ENCODE results near the gene TMEM115. TPM values are rescaled to one million over a fixed set of nuclear protein-coding genes. Genes with fewer than 3 reads are reported as not detected.

Gene TMEM115
- total and polyA plus RNA-seq, 9 donors = 23.0 to 31.3 (median 26.1) TPM

DNA sequence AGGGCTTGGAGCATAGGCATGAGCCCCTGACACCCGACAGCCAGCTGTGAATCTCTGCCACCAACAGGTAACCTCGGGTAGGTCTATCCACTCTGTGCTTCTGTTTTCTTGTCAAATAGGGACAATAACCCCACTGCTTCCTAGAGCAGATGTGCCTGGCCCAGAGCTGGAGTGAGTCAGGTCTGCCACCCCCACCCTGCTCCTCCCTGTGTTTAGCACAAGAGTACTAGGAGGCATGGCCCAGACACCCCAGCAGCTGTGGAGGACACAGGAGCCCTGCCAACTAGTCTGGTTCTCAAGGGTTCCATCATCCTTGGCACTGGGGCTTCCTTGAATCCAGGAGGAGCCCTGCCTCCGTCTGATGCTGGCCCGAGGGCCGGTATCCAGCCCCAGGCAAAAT is 33.7 kb upstream of the TMEM115 start:
- no peak for DNase-seq
- no peaks in the 10 kb centered on the region for H3K36me3 ChIP-seq (ENCODE audit: control insufficient read depth, insufficient read depth, low read length)
- 40% methylated on average over 3 of the region's 5 CpGs for WGBS (ENCODE audit: insufficient coverage)
- H3K27ac ChIP-seq (ENCODE audit: low read length) = no peak overlapping the region
- no peaks in the 10 kb centered on the region for H3K9me3 ChIP-seq (replicated peaks; ENCODE audit: control insufficient read depth, low read depth, low read length)
- H3K27me3 ChIP-seq (ENCODE audit: control insufficient read depth, insufficient read depth, low read length) = no peaks in the 10 kb centered on the region
- H3K4me3 ChIP-seq (ENCODE audit: low read length) = no peak overlapping the region
- H3K4me1 ChIP-seq (ENCODE audit: control insufficient read depth, insufficient read depth, low read length) = peaks cover 56% of the 10 kb centered on the region

DNA sequence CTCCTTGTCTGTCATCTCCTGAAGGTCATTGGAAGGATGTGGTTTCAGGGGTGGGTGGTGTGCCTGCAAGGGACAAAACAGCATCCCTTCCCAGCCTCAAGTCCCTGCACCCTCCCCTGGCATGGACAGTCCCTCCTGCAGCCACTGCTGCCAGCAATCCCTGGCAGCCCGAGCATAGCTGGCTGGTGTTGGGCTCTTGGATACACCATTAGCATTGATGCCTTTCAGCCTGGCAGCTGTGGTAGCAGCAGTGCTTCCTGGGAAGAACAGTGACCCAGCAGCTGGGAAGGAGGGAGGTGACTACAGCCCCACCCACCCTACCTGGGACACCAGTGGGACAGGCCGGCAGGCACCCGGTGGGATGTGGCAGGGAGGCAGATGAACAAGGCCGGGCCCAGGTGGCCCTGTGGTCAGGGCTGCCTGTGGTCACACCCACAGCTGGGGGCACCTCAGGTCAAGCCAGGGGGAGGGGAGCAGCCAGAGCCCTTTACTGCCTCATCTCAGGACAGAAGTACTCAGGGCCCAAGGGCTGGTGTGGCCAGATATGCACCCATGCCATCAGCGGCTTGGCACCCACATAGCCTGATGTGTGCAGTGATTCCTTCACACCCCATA is 32.9 kb upstream of the TMEM115 start:
- WGBS (ENCODE audit: insufficient coverage) = 62% methylated on average over 4 of the region's 5 CpGs
- Histone ChIP-seq H3K36me3 (ENCODE audit: control insufficient read depth, insufficient read depth, low read length) (no peaks in the 10 kb centered on the region), H3K4me1 (ENCODE audit: control insufficient read depth, insufficient read depth, low read length) (peaks cover 62% of the 10 kb centered on the region), H3K9me3 (replicated peaks; ENCODE audit: control insufficient read depth, low read depth, low read length) (no peaks in the 10 kb centered on the region), H3K27me3 (ENCODE audit: control insufficient read depth, insufficient read depth, low read length) (no peaks in the 10 kb centered on the region), H3K27ac (ENCODE audit: low read length) (no peak overlapping the region), H3K4me3 (ENCODE audit: low read length) (no peak overlapping the region)
- peak; percentile 68 for DNase-seq

DNA sequence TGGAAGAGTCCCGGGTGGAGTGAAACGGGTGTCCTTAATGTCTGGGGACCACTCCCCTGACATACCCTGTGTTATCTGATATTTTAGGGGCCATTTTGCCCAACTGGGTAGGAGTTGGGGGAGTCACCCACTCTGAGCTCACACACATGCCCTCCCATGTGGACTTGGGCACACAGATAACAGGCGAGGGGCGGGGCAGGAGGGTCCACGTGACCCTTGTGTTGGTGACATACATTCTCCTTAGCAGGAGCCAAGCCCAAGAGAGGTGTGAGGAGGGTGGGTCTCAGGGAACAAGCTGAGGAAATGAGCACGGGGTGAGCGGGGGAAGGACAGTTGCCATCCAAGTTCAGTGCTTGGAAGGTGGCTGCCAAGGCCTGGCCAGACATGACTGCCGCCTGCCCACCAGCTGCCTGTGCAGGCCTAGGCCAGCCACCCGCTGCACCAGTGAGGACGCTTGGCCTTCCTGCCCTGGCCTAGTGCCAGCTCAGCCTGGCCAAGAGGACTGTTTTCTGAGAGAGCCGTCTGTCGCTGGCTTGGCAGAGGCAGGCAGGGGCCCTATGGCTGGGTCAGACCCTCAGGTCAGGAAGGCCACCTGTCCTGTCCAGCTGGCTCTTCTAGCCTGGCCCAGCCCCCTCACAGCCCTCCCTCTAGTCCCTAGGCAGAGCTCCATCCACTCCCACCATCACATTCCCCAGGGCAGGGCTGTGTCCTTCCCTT is 31.3 kb upstream of the TMEM115 start:
- Histone ChIP-seq H3K27ac (ENCODE audit: low read length) (peak overlapping the region; percentile 42), H3K36me3 (ENCODE audit: control insufficient read depth, insufficient read depth, low read length) (no peaks in the 10 kb centered on the region)

GRCh38 chr3:50389414-50389767 is 30.1 kb upstream of the TMEM115 start:
- H3K9me3 ChIP-seq (replicated peaks; ENCODE audit: control insufficient read depth, low read depth, low read length) = no peaks in the 10 kb centered on the region
- 75% methylated on average over 2 of the region's 6 CpGs for WGBS (ENCODE audit: insufficient coverage)
- H3K27me3 ChIP-seq (ENCODE audit: control insufficient read depth, insufficient read depth, low read length) = no peaks in the 10 kb centered on the region
- H3K4me3 ChIP-seq (ENCODE audit: low read length) = no peak overlapping the region
- DNase-seq = no peak
- no peaks in the 10 kb centered on the region for H3K36me3 ChIP-seq (ENCODE audit: control insufficient read depth, insufficient read depth, low read length)
- peaks cover 59% of the 10 kb centered on the region for H3K4me1 ChIP-seq (ENCODE audit: control insufficient read depth, insufficient read depth, low read length)
- H3K27ac ChIP-seq (ENCODE audit: low read length) = no peak overlapping the region

More for the DNA sequence above, 31.3 kb upstream of the TMEM115 start:
- H3K27me3 ChIP-seq (ENCODE audit: control insufficient read depth, insufficient read depth, low read length) = no peaks in the 10 kb centered on the region
- no peaks in the 10 kb centered on the region for H3K9me3 ChIP-seq (replicated peaks; ENCODE audit: control insufficient read depth, low read depth, low read length)
- H3K4me3 ChIP-seq (ENCODE audit: low read length) = no peak overlapping the region
- H3K4me1 ChIP-seq (ENCODE audit: control insufficient read depth, insufficient read depth, low read length) = peaks cover 62% of the 10 kb centered on the region
- 61% methylated on average over 9 of the region's 12 CpGs for WGBS (ENCODE audit: insufficient coverage)
- peak; percentile 92 for DNase-seq

DNA sequence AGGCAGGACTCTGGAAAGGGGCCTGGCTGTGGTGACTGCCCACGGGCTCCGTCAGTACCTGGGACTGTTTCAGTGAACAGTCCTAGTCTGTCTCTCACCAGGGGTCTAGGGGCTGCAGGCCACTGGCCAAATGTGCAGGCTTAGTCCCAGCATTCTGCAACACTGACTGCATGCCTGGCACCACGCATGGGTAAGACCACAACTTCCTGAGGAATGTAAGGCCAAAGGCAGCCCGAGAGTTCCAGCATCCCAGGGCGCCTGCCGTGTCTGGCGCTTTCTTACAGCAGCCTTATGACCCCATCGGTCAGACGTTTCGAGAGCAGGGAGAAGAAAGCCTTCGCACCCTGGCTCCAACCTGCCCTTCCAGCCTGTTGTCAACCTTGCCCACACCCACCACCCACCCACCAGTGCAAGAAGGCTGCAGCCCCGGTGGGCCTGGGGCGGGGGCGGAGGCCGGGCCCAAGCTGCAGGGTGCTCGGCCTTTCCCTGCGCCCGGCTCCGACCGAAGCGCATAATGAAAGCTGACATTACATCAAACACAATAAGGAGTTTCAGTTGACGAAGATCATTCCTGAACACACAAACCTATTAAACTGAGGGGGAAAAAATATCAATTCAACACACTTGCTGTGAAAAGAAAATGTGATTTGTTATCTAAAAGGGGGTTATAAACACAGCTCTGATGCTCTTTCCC is 29.5 kb upstream of the TMEM115 start:
- no peak overlapping the region for H3K4me3 ChIP-seq (ENCODE audit: low read length)
- H3K4me1 ChIP-seq (ENCODE audit: control insufficient read depth, insufficient read depth, low read length) = peaks cover 59% of the 10 kb centered on the region
- no peak overlapping the region for H3K27ac ChIP-seq (ENCODE audit: low read length)
- no peaks in the 10 kb centered on the region for H3K9me3 ChIP-seq (replicated peaks; ENCODE audit: control insufficient read depth, low read depth, low read length)
- H3K36me3 ChIP-seq (ENCODE audit: control insufficient read depth, insufficient read depth, low read length) = no peaks in the 10 kb centered on the region
- DNase-seq = no peak
- 63% methylated on average over 10 of the region's 22 CpGs for WGBS (ENCODE audit: insufficient coverage)
- no peaks in the 10 kb centered on the region for H3K27me3 ChIP-seq (ENCODE audit: control insufficient read depth, insufficient read depth, low read length)

DNA sequence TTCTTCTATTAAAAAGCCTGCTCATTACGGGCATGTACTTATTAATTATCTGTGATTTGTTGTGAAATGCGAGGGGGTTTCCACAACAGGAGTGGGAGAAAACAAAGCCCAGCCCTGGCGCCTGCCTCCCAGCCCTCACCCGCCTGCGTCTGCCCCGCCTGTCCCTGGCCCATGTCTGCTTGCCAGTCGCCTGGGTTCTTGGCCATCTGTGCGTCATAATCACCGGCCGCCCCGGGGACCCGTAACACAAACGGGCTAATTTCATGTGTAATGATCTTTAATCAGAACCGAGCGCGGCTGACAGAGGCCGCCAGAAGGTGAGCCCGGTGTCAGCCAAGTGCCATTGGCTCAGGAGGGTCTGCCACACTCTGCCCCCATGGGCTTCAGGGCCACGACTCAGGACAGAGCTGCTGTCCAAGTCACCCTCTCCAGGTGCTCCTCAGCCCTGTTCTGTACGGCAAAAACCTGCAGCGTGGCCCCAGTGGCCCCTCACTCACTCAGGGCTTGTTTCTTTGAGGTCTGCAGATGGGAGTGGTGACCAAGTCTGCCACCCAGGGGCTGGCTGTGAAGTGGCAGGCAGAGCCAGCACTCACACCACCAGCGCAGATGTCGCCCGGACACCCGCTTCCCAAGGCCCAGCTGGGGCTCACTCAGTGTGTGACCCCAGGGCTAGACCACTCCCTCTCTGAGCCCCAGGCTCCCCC is 28.8 kb upstream of the TMEM115 start:
- 65% methylated on average over 17 of the region's 25 CpGs for WGBS (ENCODE audit: insufficient coverage)
- H3K9me3 ChIP-seq (replicated peaks; ENCODE audit: control insufficient read depth, low read depth, low read length) = no peaks in the 10 kb centered on the region
- H3K4me3 ChIP-seq (ENCODE audit: low read length) = no peak overlapping the region
- H3K27ac ChIP-seq (ENCODE audit: low read length) = no peak overlapping the region
- peaks cover 57% of the 10 kb centered on the region for H3K4me1 ChIP-seq (ENCODE audit: control insufficient read depth, insufficient read depth, low read length)
- DNase-seq = no peak
- no peaks in the 10 kb centered on the region for H3K27me3 ChIP-seq (ENCODE audit: control insufficient read depth, insufficient read depth, low read length)
- no peaks in the 10 kb centered on the region for H3K36me3 ChIP-seq (ENCODE audit: control insufficient read depth, insufficient read depth, low read length)

DNA sequence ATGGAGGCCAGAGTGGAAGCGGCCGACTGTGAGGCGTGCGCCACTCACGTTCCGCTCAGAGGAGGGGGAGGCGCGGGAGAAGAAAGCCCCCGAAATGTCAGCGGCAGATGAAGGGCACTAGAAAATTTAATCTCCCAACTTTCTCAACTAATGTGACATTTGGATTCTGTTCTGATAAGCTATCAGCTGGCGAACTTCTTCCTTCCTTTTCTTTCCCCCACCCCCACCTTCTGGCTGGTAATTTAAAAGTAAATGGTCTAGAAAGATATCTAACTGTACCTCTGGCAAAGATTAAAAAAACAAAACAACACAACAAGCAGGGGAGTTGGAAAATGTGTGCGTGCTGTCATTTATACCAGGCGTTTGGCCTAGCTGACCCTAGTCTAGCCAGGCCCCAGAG is 26.4 kb upstream of the TMEM115 start:
- DNase-seq = no peak

GRCh38 chr3:50383750-50384149 is 24.4 kb upstream of the TMEM115 start:
- H3K4me3 ChIP-seq (ENCODE audit: low read length) = no peak overlapping the region
- peaks cover 34% of the 10 kb centered on the region for H3K4me1 ChIP-seq (ENCODE audit: control insufficient read depth, insufficient read depth, low read length)
- 82% methylated on average over 5 of the region's 6 CpGs for WGBS (ENCODE audit: insufficient coverage)

More for the DNA sequence above, 26.4 kb upstream of the TMEM115 start:
- 73% methylated on average over 6 of the region's 13 CpGs for WGBS (ENCODE audit: insufficient coverage)
- no peaks in the 10 kb centered on the region for H3K9me3 ChIP-seq (replicated peaks; ENCODE audit: control insufficient read depth, low read depth, low read length)
- H3K4me1 ChIP-seq (ENCODE audit: control insufficient read depth, insufficient read depth, low read length) = peaks cover 47% of the 10 kb centered on the region
- H3K36me3 ChIP-seq (ENCODE audit: control insufficient read depth, insufficient read depth, low read length) = no peaks in the 10 kb centered on the region
- H3K4me3 ChIP-seq (ENCODE audit: low read length) = no peak overlapping the region
- H3K27ac ChIP-seq (ENCODE audit: low read length) = no peak overlapping the region
- no peaks in the 10 kb centered on the region for H3K27me3 ChIP-seq (ENCODE audit: control insufficient read depth, insufficient read depth, low read length)

DNA sequence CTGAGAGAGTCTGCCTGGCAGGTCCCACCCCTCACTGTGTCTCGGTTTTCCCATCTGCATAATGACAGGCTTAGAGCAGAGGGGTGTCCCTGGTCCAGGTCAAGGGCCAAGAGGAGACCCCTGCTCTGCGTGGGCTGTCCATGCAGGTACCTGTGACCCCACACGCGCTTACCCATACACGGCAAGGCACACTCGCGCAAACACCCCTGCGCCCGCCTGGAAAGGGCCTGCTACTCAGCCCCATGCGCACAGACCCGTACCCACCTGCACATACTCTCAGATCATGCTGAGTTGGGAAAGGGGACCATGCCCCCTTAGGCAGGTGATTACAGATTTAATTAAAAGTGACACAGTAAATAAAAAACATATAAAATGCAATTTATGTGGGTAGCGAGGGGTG is 23.4 kb upstream of the TMEM115 start:
- Histone ChIP-seq H3K27me3 (ENCODE audit: control insufficient read depth, insufficient read depth, low read length) (no peaks in the 10 kb centered on the region), H3K9me3 (replicated peaks; ENCODE audit: control insufficient read depth, low read depth, low read length) (no peaks in the 10 kb centered on the region), H3K4me3 (ENCODE audit: low read length) (no peak overlapping the region), H3K4me1 (ENCODE audit: control insufficient read depth, insufficient read depth, low read length) (peaks cover 26% of the 10 kb centered on the region), H3K27ac (ENCODE audit: low read length) (peak overlapping the region; percentile 47), H3K36me3 (ENCODE audit: control insufficient read depth, insufficient read depth, low read length) (no peaks in the 10 kb centered on the region)
- DNase-seq = no peak
- 64% methylated on average over 7 of the region's 12 CpGs for WGBS (ENCODE audit: insufficient coverage)

More at GRCh38 chr3:50383750-50384149, 24.4 kb upstream of the TMEM115 start:
- Histone ChIP-seq H3K27me3 (ENCODE audit: control insufficient read depth, insufficient read depth, low read length) (no peaks in the 10 kb centered on the region), H3K27ac (ENCODE audit: low read length) (no peak overlapping the region), H3K9me3 (replicated peaks; ENCODE audit: control insufficient read depth, low read depth, low read length) (no peaks in the 10 kb centered on the region), H3K36me3 (ENCODE audit: control insufficient read depth, insufficient read depth, low read length) (no peaks in the 10 kb centered on the region)
- DNase-seq = no peak

GRCh38 chr3:50381383-50381782 is 22.1 kb upstream of the TMEM115 start:
- WGBS (ENCODE audit: insufficient coverage) = 96% methylated on average over 2 of the region's 4 CpGs

More at GRCh38 chr3:50381383-50381782, 22.1 kb upstream of the TMEM115 start:
- no peaks in the 10 kb centered on the region for H3K27me3 ChIP-seq (ENCODE audit: control insufficient read depth, insufficient read depth, low read length)
- no peaks in the 10 kb centered on the region for H3K36me3 ChIP-seq (ENCODE audit: control insufficient read depth, insufficient read depth, low read length)
- H3K27ac ChIP-seq (ENCODE audit: low read length) = no peak overlapping the region
- H3K9me3 ChIP-seq (replicated peaks; ENCODE audit: control insufficient read depth, low read depth, low read length) = no peaks in the 10 kb centered on the region
- H3K4me1 ChIP-seq (ENCODE audit: control insufficient read depth, insufficient read depth, low read length) = peaks cover 21% of the 10 kb centered on the region
- no peak overlapping the region for H3K4me3 ChIP-seq (ENCODE audit: low read length)
- no peak for DNase-seq
